ENCODE data around the gene GMPR2.
"Not testable (repeated sequence)": the region's sequence is repeated elsewhere in the genome, so short reads cannot be mapped to it uniquely, and the experiment has no call there.

GMPR2 gene

GRCh38 chr14:24203249-24203886, 29.4 kb upstream of the GMPR2 start:
- DNase-seq = not testable (repeated sequence)

GRCh38 chr14:24204163-24205146, 28.3 kb upstream of the GMPR2 start:
- no peak for DNase-seq

- no peak for DNase-seq
Observed at GRCh38 chr14:24206260-24207103, 26.2 kb upstream of the GMPR2 start.

- no peak for DNase-seq
Observed at GRCh38 chr14:24207104-24207551, 25.6 kb upstream of the GMPR2 start.

- DNase-seq = no peak
Observed at GRCh38 chr14:24207625-24208024, 25.1 kb upstream of the GMPR2 start.

- no peak for DNase-seq
Observed at GRCh38 chr14:24211311-24211710, 21.4 kb upstream of the GMPR2 start.

GRCh38 chr14:24212924-24213865, 19.5 kb upstream of the GMPR2 start, which contains the start of gene CHMP4A:
TSS of gene CHMP4A (minus strand) at chr14:24213488. CDS start at chr14:24213439, 49 bp downstream.
- DNase-seq = peak; percentile 96

GRCh38 chr14:24213866-24214662, 18.7 kb upstream of the GMPR2 start:
- DNase-seq = no peak

GRCh38 chr14:24215495-24216344, 17.0 kb upstream of the GMPR2 start, which contains the start of gene MDP1:
TSS of gene MDP1 (minus strand) at chr14:24216066. CDS start at chr14:24215955, 111 bp downstream.
- peak; percentile 84 for DNase-seq

- no peak for DNase-seq
Observed at GRCh38 chr14:24216345-24216699, 16.4 kb upstream of the GMPR2 start.

- not testable (repeated sequence) for DNase-seq
Observed at GRCh38 chr14:24216876-24217275, 15.9 kb upstream of the GMPR2 start.

- no peak for DNase-seq
Observed at GRCh38 chr14:24219080-24219479, 13.6 kb upstream of the GMPR2 start.

GRCh38 chr14:24219521-24219920, 13.2 kb upstream of the GMPR2 start:
- DNase-seq = no peak

- not testable (repeated sequence) for DNase-seq
Observed at GRCh38 chr14:24222987-24223386, 9.7 kb upstream of the GMPR2 start.

- DNase-seq = no peak
Observed at GRCh38 chr14:24224618-24225071, 8.1 kb upstream of the GMPR2 start.

GRCh38 chr14:24226473-24226872, 6.3 kb upstream of the GMPR2 start:
- no peak for DNase-seq

GRCh38 chr14:24228902-24229301, 3.8 kb upstream of the GMPR2 start:
- DNase-seq = no peak

- peak in 1 of 2 donors; percentile 35 for DNase-seq
Observed at GRCh38 chr14:24231263-24232120, 1.2 kb upstream of the GMPR2 start.

Data from stimulated activated CD4-positive, alpha-beta T cell treated with anti-CD3 and anti-CD28 coated beads, Interleukin-2, amount 100 ng/mL, for 24 hours (primary cell).